Panc1 (cell line): ENCODE data around the gene PTK6. TPM values are rescaled to one million over a fixed set of nuclear protein-coding genes. Genes with fewer than 3 reads are reported as not detected.
A peak's percentile ranks its signal among the peaks of the same experiment; 100 is the strongest.

Experiments
- ATAC-seq: fragments of 200-7000 bp; cut with Tn5 transposase; 2 replicates; pipeline ENCODE4 v1.9.1; 2020; ENCODE audit warnings: mild to moderate bottlenecking, moderate library complexity
- BruUV-seq: library from RNA; stranded (reverse); fragments of 400-500 nt; replicated peaks from 2 replicates; lab custom pipeline; 2021; lab: Mats Ljungman, UMichigan
- CTCF ChIA-PET: fragments of 300-600 bp; sonication (Branson Sonifier 250); formaldehyde crosslinking; loops from one replicate; lab custom pipeline; 2022; ENCODE audit warnings: antibody characterized with exemption; lab: Charles Lee
- POLR2A ChIA-PET: fragments of 300-600 bp; sonication (Branson Sonifier 250); formaldehyde crosslinking; loops from one replicate; lab custom pipeline; 2022; ENCODE audit warnings: antibody characterized with exemption; lab: Charles Lee
- DNase-seq: peaks from one replicate; pipeline ENCODE4 v3.0.0-alpha.2; 2010; ENCODE audit warnings: low read depth, low spot score
- H3K27ac ChIP-seq: 2 replicates; pipeline ENCODE4 v1.5.1; 2011; ENCODE audit warnings: mild to moderate bottlenecking, low read length, inconsistent platforms
- H3K27me3 ChIP-seq: fragments of 200-500 bp; sonication (Bioruptor generic); 2 replicates; pipeline ENCODE4 v1.6.0; 2014; ENCODE audit warnings: low read length, inconsistent platforms; ENCODE audit not compliant: control insufficient read depth, insufficient read depth
- H3K36me3 ChIP-seq: fragments of 200-500 bp; sonication (Bioruptor generic); 2 replicates; pipeline ENCODE4 v1.5.1; 2014; ENCODE audit warnings: inconsistent platforms, mild to moderate bottlenecking, low read length, moderate library complexity; ENCODE audit not compliant: control insufficient read depth, insufficient read depth
- H3K4me1 ChIP-seq: 2 replicates; pipeline ENCODE4 v1.5.1; 2011; ENCODE audit warnings: inconsistent platforms, mild to moderate bottlenecking, low read length, moderate library complexity; ENCODE audit not compliant: control insufficient read depth, insufficient read depth
- H3K4me3 ChIP-seq, 2 experiments: 2 replicates each; pipeline ENCODE4 v1.5.1; 2011 to 2012; ENCODE audit warnings: low read depth in 2 of 2, low read length in 2 of 2, mild to moderate bottlenecking in 2 of 2, inconsistent platforms in 1 of 2, moderate library complexity in 1 of 2
- H3K9me3 ChIP-seq: fragments of 200-500 bp; sonication (Bioruptor generic); 2 replicates; pipeline ENCODE4 v1.5.1; 2014; ENCODE audit warnings: low read depth, mild to moderate bottlenecking, inconsistent platforms, low read length, moderate library complexity; ENCODE audit not compliant: control insufficient read depth, insufficient read depth
- POLR2AphosphoS5 ChIP-seq: IDR thresholded peaks from 2 replicates; pipeline ENCODE4 v1.6.1; 2012; ENCODE audit warnings: mild to moderate bottlenecking, low read depth, low read length, moderate library complexity
- SIN3A ChIP-seq: IDR thresholded peaks from 2 replicates; pipeline ENCODE4 v1.6.1; 2012; ENCODE audit warnings: low read depth, mild to moderate bottlenecking, low read length, moderate library complexity, borderline replicate concordance; ENCODE audit not compliant: insufficient read depth
- TCF7L2 ChIP-seq: IDR thresholded peaks from 2 replicates; pipeline ENCODE4 v1.6.1; 2011; ENCODE audit warnings: mild to moderate bottlenecking, low read depth, low read length, inconsistent platforms
- in situ Hi-C: cut with HindIII; loops from 2 replicates; pipeline ENCODE4 v1.10.0; 2016; ENCODE audit warnings: low sequenced_read_pairs, low pct_unique_long_range_greater_than_20kb
- intact Hi-C: fragments of 100-400 bp; cut with micrococcal nuclease; formaldehyde crosslinking; loops from one replicate; pipeline ENCODE4 v1.10.0; 2022; ENCODE audit not compliant: unreplicated experiment
- total RNA-seq: library from RNA; stranded (reverse); gene quantifications from one replicate; pipeline ENCODE4 v1.2.1, GENCODE V29; 2021; ENCODE audit not compliant: unreplicated experiment
- TF ChIP-seq, protein P1 (sequence below), 2 experiments: IDR thresholded peaks; 2 replicates each; pipeline ENCODE4 v1.6.1; 2011 to 2012; ENCODE audit warnings: low read depth in 2 of 2, control low read depth in 1 of 2, low read length in 1 of 2, mild to moderate bottlenecking in 1 of 2, moderate library complexity in 1 of 2; ENCODE audit not compliant: insufficient read depth in 1 of 2
- TF ChIP-seq, protein P2 (sequence below): fragments of 450-650 bp; IDR thresholded peaks from 2 replicates; pipeline ENCODE4 v1.5.1; 2017; ENCODE audit warnings: mild to moderate bottlenecking

The PTK6 gene
- total RNA-seq, 1 experiment from 2014 or later, result 6.5 TPM

DNA sequence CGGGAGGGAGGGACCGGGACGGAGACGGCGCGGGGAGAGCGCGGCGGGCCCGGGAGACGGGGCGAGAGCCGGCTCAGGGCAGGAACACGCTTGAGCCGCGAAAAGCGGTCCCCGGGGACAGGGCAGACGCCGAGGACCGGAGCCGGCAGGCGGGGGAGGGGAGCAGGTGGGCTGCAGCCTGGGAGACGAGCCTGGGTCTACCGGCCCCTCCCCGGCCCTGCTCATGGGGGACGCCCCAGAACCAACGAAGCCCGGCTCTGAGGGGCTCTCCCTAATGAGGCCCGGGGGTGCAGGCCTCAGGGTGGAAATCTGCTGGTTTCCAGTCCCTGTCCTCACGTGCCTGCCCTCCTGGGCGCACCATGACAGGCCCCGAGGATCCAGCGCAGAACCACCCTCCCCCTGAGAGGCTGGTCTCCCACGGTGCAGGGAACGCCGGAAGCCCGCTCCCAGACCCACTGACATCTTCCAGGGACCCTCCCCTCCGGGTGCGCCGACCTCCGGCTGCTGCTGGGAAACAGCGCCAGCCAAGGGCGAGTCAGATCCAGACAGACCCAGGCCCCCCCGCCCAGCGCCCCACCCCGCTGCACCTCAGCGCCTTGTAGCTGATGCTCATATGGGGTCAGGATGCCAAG lies 37.7 kb downstream of the PTK6 start:
- CTCF ChIA-PET, result no interaction called here
- no TSS peak for BruUV-seq
- no peaks in the 10 kb centered on the region for H3K27me3 ChIP-seq
- ATAC-seq (peak; percentile 7), DNase-seq (no peak)
- peaks cover 18% of the 10 kb centered on the region for H3K4me1 ChIP-seq
- 0 out of 2 replicates have a peak overlapping the region, but pooled peaks have one; percentile 39 for H3K27ac ChIP-seq
- POLR2A ChIA-PET, result interaction anchor here (0.6 kb wide), 1 partner anchor 122 kb away, joined by 5 read pairs; no protein-coding TSS in a partner anchor
- TF ChIP-seq TCF7L2 (no peak), SIN3A (no peak)
- TF ChIP-seq, protein P1, sequence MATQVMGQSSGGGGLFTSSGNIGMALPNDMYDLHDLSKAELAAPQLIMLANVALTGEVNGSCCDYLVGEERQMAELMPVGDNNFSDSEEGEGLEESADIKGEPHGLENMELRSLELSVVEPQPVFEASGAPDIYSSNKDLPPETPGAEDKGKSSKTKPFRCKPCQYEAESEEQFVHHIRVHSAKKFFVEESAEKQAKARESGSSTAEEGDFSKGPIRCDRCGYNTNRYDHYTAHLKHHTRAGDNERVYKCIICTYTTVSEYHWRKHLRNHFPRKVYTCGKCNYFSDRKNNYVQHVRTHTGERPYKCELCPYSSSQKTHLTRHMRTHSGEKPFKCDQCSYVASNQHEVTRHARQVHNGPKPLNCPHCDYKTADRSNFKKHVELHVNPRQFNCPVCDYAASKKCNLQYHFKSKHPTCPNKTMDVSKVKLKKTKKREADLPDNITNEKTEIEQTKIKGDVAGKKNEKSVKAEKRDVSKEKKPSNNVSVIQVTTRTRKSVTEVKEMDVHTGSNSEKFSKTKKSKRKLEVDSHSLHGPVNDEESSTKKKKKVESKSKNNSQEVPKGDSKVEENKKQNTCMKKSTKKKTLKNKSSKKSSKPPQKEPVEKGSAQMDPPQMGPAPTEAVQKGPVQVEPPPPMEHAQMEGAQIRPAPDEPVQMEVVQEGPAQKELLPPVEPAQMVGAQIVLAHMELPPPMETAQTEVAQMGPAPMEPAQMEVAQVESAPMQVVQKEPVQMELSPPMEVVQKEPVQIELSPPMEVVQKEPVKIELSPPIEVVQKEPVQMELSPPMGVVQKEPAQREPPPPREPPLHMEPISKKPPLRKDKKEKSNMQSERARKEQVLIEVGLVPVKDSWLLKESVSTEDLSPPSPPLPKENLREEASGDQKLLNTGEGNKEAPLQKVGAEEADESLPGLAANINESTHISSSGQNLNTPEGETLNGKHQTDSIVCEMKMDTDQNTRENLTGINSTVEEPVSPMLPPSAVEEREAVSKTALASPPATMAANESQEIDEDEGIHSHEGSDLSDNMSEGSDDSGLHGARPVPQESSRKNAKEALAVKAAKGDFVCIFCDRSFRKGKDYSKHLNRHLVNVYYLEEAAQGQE (IDR thresholded peaks at IDR 0.05; ENCODE audit: insufficient read depth in 1 of 2, low read depth in 2 of 2, low read length in 1 of 2), result no peak
- H3K4me3 ChIP-seq, result peak overlapping the region; percentile 36 to 47
- H3K9me3 ChIP-seq, result no peaks in the 10 kb centered on the region
- H3K36me3 ChIP-seq, result no peaks in the 10 kb centered on the region; the same call in 1 of the 2 replicates
- in situ Hi-C loops, result no loop called here
- intact Hi-C loops, result no loop called here

DNA sequence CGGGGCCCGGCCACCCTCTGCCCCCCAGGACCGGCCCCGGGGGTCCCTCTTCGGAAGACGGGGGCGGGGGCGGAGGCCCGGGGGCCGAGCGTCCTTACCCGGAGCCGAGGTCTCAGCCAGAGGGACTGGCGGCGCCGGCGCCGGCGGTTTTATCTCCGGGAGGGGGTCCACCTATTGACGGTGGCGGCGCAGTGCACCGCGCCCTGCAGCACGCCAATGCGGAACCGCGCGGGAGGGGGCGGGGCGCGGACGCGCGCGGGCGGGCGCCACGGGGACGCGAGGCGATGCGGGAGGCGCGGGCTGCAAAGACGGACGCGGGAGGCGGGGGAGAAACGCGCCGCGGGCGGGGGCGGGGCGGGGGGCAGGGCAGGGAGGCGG lies 38.2 kb downstream of the PTK6 start, which contains the start of gene EEF1A2:
TSS of gene EEF1A2 (minus strand) at position 124 of the 378 bp plus-strand sequence. CDS start 1,320 bp downstream, outside the sequence.
- intact Hi-C loops, result no loop called here
- in situ Hi-C loops, result no loop called here

More for the DNA sequence above, 38.2 kb downstream of the PTK6 start, which contains the start of gene EEF1A2:
- TF ChIP-seq SIN3A, result peak; percentile 57; the same call in 1 of the 2 replicates
- TF ChIP-seq, protein P1 (IDR thresholded peaks at IDR 0.05; ENCODE audit: insufficient read depth in 1 of 2, low read depth in 2 of 2, low read length in 1 of 2), result no peak
- TF ChIP-seq, protein P2, sequence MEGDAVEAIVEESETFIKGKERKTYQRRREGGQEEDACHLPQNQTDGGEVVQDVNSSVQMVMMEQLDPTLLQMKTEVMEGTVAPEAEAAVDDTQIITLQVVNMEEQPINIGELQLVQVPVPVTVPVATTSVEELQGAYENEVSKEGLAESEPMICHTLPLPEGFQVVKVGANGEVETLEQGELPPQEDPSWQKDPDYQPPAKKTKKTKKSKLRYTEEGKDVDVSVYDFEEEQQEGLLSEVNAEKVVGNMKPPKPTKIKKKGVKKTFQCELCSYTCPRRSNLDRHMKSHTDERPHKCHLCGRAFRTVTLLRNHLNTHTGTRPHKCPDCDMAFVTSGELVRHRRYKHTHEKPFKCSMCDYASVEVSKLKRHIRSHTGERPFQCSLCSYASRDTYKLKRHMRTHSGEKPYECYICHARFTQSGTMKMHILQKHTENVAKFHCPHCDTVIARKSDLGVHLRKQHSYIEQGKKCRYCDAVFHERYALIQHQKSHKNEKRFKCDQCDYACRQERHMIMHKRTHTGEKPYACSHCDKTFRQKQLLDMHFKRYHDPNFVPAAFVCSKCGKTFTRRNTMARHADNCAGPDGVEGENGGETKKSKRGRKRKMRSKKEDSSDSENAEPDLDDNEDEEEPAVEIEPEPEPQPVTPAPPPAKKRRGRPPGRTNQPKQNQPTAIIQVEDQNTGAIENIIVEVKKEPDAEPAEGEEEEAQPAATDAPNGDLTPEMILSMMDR, result no peak; the same call in 1 of the 2 replicates
- no peak for TF ChIP-seq POLR2AphosphoS5
- no peak for TF ChIP-seq TCF7L2
- BruUV-seq, result no TSS peak
- peak within 1 kb of the TSS; percentile 47 to 68 for H3K4me3 ChIP-seq
- H3K27me3 ChIP-seq, result no peaks in the 10 kb centered on the region
- ChIA-PET CTCF (no interaction called here), POLR2A (no interaction called here)
- ATAC-seq (peak; percentile 26), DNase-seq (no peak)
- H3K4me1 ChIP-seq, result peaks cover 18% of the 10 kb centered on the region
- no peaks in the 10 kb centered on the region; the same call in 1 of the 2 replicates for H3K36me3 ChIP-seq
- H3K27ac ChIP-seq, result peak within 1 kb of the TSS; percentile 66
- no peaks in the 10 kb centered on the region for H3K9me3 ChIP-seq
